Umbilical cord (tissue), 2 donors: ENCODE results near the gene HSF5. TPM values are rescaled to one million over a fixed set of nuclear protein-coding genes. Genes with fewer than 3 reads are reported as not detected.

ENCODE experiments used
- DNase-seq: peaks from one replicate; pipeline ENCODE4 v3.0.0-alpha.2; 2015; ENCODE audit warnings: low spot score
- total RNA-seq: library from RNA; depleted of rRNA; stranded (reverse); fragments of >200 nt; gene quantifications from one replicate; pipeline ENCODE4 v1.2.3, GENCODE V29; 2014; ENCODE audit warnings: low replicate concordance; ENCODE audit not compliant: insufficient read depth

HSF5 gene
- total RNA-seq, 1 donor from 2014 or later = 0.72 TPM

GRCh38 chr17:58370309-58370708, 117.9 kb downstream of the HSF5 start:
- DNase-seq = no peak

Other genes with a start within 250 kb of the HSF5 start
- 0.24 TPM for gene LPO, start 249.8 kb downstream of the HSF5 start, total RNA-seq
- gene MPO, start 207.5 kb downstream of the HSF5 start, total RNA-seq = not detected
- gene TSPOAP1, start 159.6 kb downstream of the HSF5 start, total RNA-seq = 18.1 TPM
- 43.1 TPM for gene SUPT4H1, start 136.2 kb downstream of the HSF5 start, total RNA-seq
- 3.6 TPM for gene RNF43, start 70.9 kb downstream of the HSF5 start, total RNA-seq
- gene MTMR4, start 26.2 kb upstream of the HSF5 start, total RNA-seq = 42.6 TPM
- not detected for gene TEX14, start 203.6 kb upstream of the HSF5 start, total RNA-seq
- 32.5 TPM for gene RAD51C, start 204.2 kb upstream of the HSF5 start, total RNA-seq